GM12801 (cell line): ENCODE results near the gene ZNF592.

Experiments used
- TF ChIP-seq, protein P1 (sequence below): IDR thresholded peaks from one replicate; pipeline ENCODE4 v1.5.1; 2011; ENCODE audit warnings: control low read depth; ENCODE audit not compliant: insufficient read length; ENCODE audit errors: extremely low read depth

The ZNF592 gene

DNA sequence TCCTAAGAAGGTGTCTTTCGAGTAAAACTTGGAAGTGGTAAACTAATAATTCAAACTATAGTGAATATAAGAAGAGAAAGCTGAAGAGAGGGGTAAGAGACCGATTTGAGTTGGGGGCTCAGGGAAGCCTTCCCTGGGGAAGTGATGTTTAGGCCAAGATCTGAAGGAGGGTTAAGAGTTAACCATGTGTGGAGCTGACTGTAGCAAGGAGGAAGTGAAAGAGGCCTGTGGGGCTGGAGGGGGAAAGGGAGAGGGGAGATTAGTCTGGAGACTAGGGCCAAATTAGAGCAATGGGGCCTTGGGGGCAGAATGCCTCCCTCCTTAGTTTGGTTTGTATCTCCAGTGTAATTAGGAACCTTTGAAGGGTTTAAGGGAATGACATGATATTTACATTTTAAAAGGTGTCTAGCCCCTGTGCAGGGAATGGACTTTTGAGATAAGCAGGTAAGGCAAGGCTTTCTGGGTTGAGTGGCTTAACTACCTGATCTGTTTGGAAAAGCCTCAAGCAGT lies 2.2 kb downstream of the ZNF592 start:
- TF ChIP-seq, protein P1, sequence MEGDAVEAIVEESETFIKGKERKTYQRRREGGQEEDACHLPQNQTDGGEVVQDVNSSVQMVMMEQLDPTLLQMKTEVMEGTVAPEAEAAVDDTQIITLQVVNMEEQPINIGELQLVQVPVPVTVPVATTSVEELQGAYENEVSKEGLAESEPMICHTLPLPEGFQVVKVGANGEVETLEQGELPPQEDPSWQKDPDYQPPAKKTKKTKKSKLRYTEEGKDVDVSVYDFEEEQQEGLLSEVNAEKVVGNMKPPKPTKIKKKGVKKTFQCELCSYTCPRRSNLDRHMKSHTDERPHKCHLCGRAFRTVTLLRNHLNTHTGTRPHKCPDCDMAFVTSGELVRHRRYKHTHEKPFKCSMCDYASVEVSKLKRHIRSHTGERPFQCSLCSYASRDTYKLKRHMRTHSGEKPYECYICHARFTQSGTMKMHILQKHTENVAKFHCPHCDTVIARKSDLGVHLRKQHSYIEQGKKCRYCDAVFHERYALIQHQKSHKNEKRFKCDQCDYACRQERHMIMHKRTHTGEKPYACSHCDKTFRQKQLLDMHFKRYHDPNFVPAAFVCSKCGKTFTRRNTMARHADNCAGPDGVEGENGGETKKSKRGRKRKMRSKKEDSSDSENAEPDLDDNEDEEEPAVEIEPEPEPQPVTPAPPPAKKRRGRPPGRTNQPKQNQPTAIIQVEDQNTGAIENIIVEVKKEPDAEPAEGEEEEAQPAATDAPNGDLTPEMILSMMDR = no peak

GRCh38 chr15:84752195-84752594 lies 3.8 kb downstream of the ZNF592 start:
- TF ChIP-seq, protein P1 = no peak

DNA sequence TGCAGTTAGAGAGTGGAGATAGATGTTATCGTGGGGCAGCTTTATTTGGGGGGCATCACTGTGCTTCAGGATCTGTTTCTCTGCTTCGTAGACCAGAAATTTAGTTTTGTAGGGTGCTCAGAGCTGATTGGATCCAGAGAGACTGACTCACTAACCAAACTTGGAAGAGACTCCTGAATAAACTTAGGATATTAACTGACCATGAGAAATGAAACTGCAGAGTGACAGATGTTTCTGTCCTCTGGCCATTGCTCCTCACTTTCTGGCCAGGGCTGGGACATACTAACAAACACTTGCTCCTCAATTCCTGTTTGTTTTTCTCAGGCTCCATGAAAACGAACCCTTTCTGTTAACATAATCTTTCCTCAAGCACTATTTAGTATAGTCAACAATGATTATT lies 4.3 kb downstream of the ZNF592 start:
- TF ChIP-seq, protein P1 = no peak

DNA sequence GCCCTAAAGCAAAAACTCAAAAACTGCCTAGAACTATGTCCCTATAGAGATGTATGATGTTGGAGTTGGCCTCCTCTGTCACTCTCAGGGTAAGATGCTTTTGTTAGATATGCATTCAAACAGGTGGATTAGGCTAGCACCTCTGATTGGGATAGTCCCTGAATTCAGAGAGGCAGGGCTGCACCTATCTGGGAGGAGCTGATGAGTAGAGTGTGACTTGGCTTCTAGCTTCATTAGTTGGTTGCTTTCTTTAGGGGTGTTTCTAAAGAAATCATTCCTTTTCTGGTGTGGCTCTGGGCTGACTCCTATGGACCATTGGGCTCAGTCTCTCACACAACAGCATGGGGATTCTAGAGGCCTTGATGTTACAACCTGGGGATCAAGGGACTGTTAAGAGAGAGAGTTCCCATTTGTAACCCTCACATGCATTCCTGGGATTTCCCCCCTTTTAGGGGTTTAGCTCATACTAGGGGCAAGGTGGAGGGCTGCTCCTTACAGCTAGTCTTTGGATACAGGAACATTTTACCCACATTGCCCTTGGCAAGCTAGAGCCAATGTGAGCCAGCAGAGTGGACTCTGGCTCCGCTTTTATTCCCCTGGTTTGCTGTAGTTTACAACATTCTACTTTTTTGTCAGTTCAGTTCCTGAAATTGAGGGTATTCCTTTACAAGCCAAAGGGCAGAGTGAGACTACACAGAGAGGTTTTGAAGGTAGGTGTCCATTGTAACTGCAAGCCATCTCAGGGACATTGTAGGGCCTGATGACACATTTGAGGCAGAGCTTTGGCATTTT lies 7.5 kb downstream of the ZNF592 start:
- TF ChIP-seq, protein P1 = no peak

GRCh38 chr15:84759018-84759417 lies 10.6 kb downstream of the ZNF592 start:
- TF ChIP-seq, protein P1 = no peak

DNA sequence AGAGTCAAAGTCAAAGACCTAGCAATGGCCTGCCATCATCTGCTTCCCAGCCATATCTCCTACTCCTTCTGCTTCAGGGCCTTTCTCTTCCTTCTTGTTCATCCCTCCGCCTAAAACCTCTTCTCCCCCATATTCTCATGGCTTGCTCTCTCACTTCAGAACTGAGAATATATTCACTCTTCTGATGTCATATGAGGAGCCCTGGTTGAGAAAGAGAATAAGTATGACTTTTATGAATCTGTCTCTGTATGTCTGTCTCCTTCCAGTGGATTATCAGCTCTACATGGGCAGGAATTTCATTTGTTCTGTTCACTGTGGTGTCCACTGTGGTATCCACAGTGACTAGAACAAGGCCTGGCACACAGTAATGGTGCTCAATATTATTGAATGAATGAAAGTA lies 11.8 kb downstream of the ZNF592 start:
- TF ChIP-seq, protein P1 = no peak

- TF ChIP-seq, protein P1 = no peak
These were observed 13.3 kb downstream of the ZNF592 start for GRCh38 chr15:84761607-84762131.
